CD4-positive, alpha-beta T cell (primary cell): ENCODE measurements around the gene LGR4. TPM values are rescaled to one million over a fixed set of nuclear protein-coding genes. Genes with fewer than 3 reads are reported as not detected.

Experiments
- ATAC-seq: fragments of 200-7000 bp; cut with Tn5 transposase; one replicate; pipeline ENCODE4 v1.10.0; 2022; ENCODE audit warnings: mild to moderate bottlenecking; ENCODE audit not compliant: poor library complexity
- CTCF ChIA-PET: fragments of 350-600 bp; sonication (Branson Sonifier 250); formaldehyde crosslinking; loops from one replicate; lab custom pipeline; 2021; ENCODE audit warnings: antibody characterized with exemption, inconsistent platforms; lab: Charles Lee
- POLR2A ChIA-PET: fragments of 350-600 bp; sonication (Branson Sonifier 250); formaldehyde crosslinking; loops from one replicate; lab custom pipeline; 2021; ENCODE audit warnings: antibody characterized with exemption, inconsistent platforms; lab: Charles Lee
- DNase-seq, 14 experiments: peaks; one replicate each; pipeline ENCODE4 v3.0.0-alpha.2; 2013 to 2020; ENCODE audit warnings: mixed read lengths in 2 of 14
- H3K27ac ChIP-seq, 2 donors: one replicate each; pipeline versions ENCODE4 v1.5.1 to v1.7.0; 2013; ENCODE audit warnings: low read length in 2 of 2, low read depth in 1 of 2, mild to moderate bottlenecking in 1 of 2
- H3K27me3 ChIP-seq, 2 experiments: 1 replicate in 1 of 2; 2 replicates in 1 of 2; pipeline versions ENCODE4 v1.6.1 to v1.7.0; 2013; ENCODE audit warnings: low read length in 2 of 2, control low read depth in 1 of 2, mild to moderate bottlenecking in 1 of 2, moderate library complexity in 1 of 2; ENCODE audit not compliant: insufficient read depth in 2 of 2, control insufficient read depth in 1 of 2
- H3K36me3 ChIP-seq: one replicate; pipeline ENCODE4 v1.6.1; 2013; ENCODE audit warnings: low read length, control low read depth; ENCODE audit not compliant: insufficient read depth
- H3K4me1 ChIP-seq: one replicate; pipeline ENCODE4 v1.6.1; 2013; ENCODE audit warnings: low read length, control low read depth; ENCODE audit not compliant: insufficient read depth
- H3K4me3 ChIP-seq: one replicate; pipeline ENCODE4 v1.5.1; 2013; ENCODE audit warnings: mild to moderate bottlenecking, low read length, moderate library complexity
- H3K9me3 ChIP-seq, 2 experiments: 1 replicate in 1 of 2; 2 replicates in 1 of 2; pipeline versions ENCODE4 v1.6.1 to v1.7.0; 2013; ENCODE audit warnings: low read length in 2 of 2, mild to moderate bottlenecking in 2 of 2, control low read depth in 1 of 2, moderate library complexity in 1 of 2; ENCODE audit not compliant: control insufficient read depth in 1 of 2, insufficient read depth in 1 of 2
- H3K27ac Mint-ChIP-seq: one replicate; pipeline ENCODE4 v1.8.0; 2020; ENCODE audit warnings: mixed read lengths
- H3K27me3 Mint-ChIP-seq: one replicate; pipeline ENCODE4 v1.8.0; 2021; ENCODE audit warnings: mixed read lengths
- H3K36me3 Mint-ChIP-seq: one replicate; pipeline ENCODE4 v1.8.0; 2021; ENCODE audit warnings: low read depth, mixed read lengths
- H3K4me1 Mint-ChIP-seq: one replicate; pipeline ENCODE4 v1.8.0; 2021; ENCODE audit warnings: low read depth, mixed read lengths
- H3K4me3 Mint-ChIP-seq: one replicate; pipeline ENCODE4 v1.8.0; 2020; ENCODE audit warnings: mild to moderate bottlenecking, mixed read lengths
- H3K9me3 Mint-ChIP-seq: one replicate; pipeline ENCODE4 v1.8.0; 2020; ENCODE audit warnings: mixed read lengths
- CTCF ChIP-seq: fragments of 200-600 bp; IDR thresholded peaks from one replicate; pipeline ENCODE4 v1.8.0; 2022; ENCODE audit warnings: antibody characterized with exemption, mild to moderate bottlenecking
- intact Hi-C, 2 experiments: fragments of 100-400 bp; cut with DNase I in 1 of 2; cut with micrococcal nuclease in 1 of 2; formaldehyde crosslinking; loops; one replicate each; pipeline versions ENCODE4 v1.15.1 to v1.9.0; 2023 to 2025; cut with DNase I, micrococcal nuclease
- total RNA-seq, 174 experiments: library from RNA in 2 of 174; stranded (reverse) in 2 of 174; gene quantifications; one replicate each; pipeline ENCODE4 v1.2.3 and lab custom pipeline; 2021 to 2026

LGR4 gene
- total RNA-seq, 2 experiments from 2014 or later: 0.69 to 0.87 TPM

DNA sequence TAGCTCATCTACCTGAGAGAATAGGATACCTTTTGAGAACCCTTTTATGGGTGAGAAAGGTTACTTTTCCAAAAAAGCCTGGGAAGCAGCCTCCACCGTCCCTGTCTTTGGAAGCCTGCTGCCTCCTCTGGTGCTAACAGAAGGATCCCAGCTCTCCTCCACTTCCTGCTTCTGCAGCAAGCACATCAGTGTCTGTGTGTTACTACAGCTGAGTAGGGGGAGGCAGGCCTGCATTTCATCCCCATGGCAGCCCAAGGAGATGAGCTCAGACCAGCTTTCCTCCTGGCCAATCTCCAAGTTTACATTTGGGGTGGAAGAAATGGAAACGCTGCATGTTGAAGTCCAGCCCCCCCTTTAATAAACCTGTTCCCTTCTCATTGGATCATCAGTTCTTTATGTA lies 102.2 kb downstream of the LGR4 start:
- Mint-ChIP-seq H3K27ac (no peak overlapping the region), H3K36me3 (no peaks in the 10 kb centered on the region), H3K27me3 (no peaks in the 10 kb centered on the region), H3K4me1 (no peaks in the 10 kb centered on the region), H3K4me3 (no peak overlapping the region), H3K9me3 (no peaks in the 10 kb centered on the region)
- no peak for ATAC-seq
- no peak for DNase-seq
- ChIA-PET POLR2A (no interaction called here), CTCF (interaction anchor here (0.7 kb wide), 1 partner anchor 23 kb away, joined by 3 read pairs; no protein-coding TSS in a partner anchor)
- Histone ChIP-seq H3K4me3 (no peak overlapping the region), H3K9me3 (no peaks in the 10 kb centered on the region), H3K4me1 (no peaks in the 10 kb centered on the region), H3K36me3 (no peaks in the 10 kb centered on the region), H3K27ac (no peak overlapping the region), H3K27me3 (no peaks in the 10 kb centered on the region)
- intact Hi-C loops: loop anchor here in 1 of 2 experiments (10.0 kb wide), 1 partner anchor 64 kb away; no protein-coding TSS in a partner anchor
- no peak for TF ChIP-seq CTCF

GRCh38 chr11:27367881-27368280 lies 104.7 kb downstream of the LGR4 start:
- Histone ChIP-seq H3K36me3 (no peaks in the 10 kb centered on the region), H3K27me3 (no peaks in the 10 kb centered on the region), H3K4me1 (peaks cover 6% of the 10 kb centered on the region), H3K27ac (no peak overlapping the region), H3K9me3 (no peaks in the 10 kb centered on the region), H3K4me3 (no peak overlapping the region)
- intact Hi-C loops: loop anchor here (10.0 kb wide), 3 partner anchors 107 to 737 kb away; partner anchors contain the start of genes KIF18A (in 1 of the 2), LGR4 (in 1 of the 2), LIN7C (in 1 of the 2) and METTL15 (in 1 of the 2)
- DNase-seq: no peak
- ChIA-PET CTCF (no interaction called here), POLR2A (no interaction called here)
- Mint-ChIP-seq H3K36me3 (no peaks in the 10 kb centered on the region), H3K4me3 (no peak overlapping the region), H3K9me3 (no peaks in the 10 kb centered on the region), H3K27ac (no peak overlapping the region), H3K4me1 (peaks cover 12% of the 10 kb centered on the region), H3K27me3 (no peaks in the 10 kb centered on the region)
- no peak for ATAC-seq
- no peak for TF ChIP-seq CTCF

GRCh38 chr11:27363576-27364117 lies 108.9 kb downstream of the LGR4 start:
- Mint-ChIP-seq H3K4me3 (peak overlapping the region; percentile 81), H3K27me3 (no peaks in the 10 kb centered on the region), H3K36me3 (no peaks in the 10 kb centered on the region), H3K9me3 (no peaks in the 10 kb centered on the region), H3K4me1 (peaks cover 30% of the 10 kb centered on the region), H3K27ac (peak overlapping the region; percentile 72)
- ATAC-seq: no peak
- peak overlapping the region; percentile 83 for H3K4me3 ChIP-seq
- intact Hi-C loops: loop anchor here (2.0 to 10.0 kb wide), 5 partner anchors 109 to 741 kb away; partner anchors contain the start of genes LGR4 (in 2 of the 2), LIN7C (in 2 of the 2), KIF18A (in 1 of the 2) and METTL15 (in 1 of the 2)
- H3K27ac ChIP-seq: no peak overlapping the region
- H3K4me1 ChIP-seq: peaks cover 13% of the 10 kb centered on the region
- no peaks in the 10 kb centered on the region for H3K36me3 ChIP-seq
- DNase-seq: no peak
- ChIA-PET POLR2A (interaction anchor here (0.7 kb wide), 1 partner anchor 110 kb away, joined by 4 read pairs; no protein-coding TSS in a partner anchor), CTCF (interaction anchor here (1.2 kb wide), 1 partner anchor 133 kb away, joined by 3 read pairs; no protein-coding TSS in a partner anchor)
- no peaks in the 10 kb centered on the region for H3K9me3 ChIP-seq
- H3K27me3 ChIP-seq: no peaks in the 10 kb centered on the region
- TF ChIP-seq CTCF: no peak
